ENCODE data around the gene SHISA8.

The SHISA8 gene

GRCh38 chr22:41933411-41934177 lies 18.7 kb upstream of the SHISA8 start:
- no peak for DNase-seq

DNA sequence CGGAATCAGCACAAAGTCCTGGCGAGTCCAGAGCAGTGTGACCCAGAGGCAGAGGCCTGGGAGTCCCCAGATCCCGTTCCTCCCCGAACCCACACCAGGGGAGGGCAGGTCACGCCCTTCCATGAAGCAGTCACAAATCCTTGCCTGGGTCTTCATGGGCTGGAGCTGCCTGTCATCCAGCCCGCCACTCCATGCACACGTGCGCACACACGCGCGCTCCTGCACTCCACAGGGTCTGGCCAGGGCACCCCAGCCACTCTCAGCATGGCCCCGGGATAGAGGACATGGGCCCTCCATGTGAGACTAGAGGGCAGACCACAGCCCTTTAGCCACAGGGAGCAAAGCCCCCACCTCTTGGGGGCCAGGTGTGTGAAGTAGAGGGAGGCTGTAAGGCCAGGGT lies 17.5 kb upstream of the SHISA8 start:
- no peak for DNase-seq

DNA sequence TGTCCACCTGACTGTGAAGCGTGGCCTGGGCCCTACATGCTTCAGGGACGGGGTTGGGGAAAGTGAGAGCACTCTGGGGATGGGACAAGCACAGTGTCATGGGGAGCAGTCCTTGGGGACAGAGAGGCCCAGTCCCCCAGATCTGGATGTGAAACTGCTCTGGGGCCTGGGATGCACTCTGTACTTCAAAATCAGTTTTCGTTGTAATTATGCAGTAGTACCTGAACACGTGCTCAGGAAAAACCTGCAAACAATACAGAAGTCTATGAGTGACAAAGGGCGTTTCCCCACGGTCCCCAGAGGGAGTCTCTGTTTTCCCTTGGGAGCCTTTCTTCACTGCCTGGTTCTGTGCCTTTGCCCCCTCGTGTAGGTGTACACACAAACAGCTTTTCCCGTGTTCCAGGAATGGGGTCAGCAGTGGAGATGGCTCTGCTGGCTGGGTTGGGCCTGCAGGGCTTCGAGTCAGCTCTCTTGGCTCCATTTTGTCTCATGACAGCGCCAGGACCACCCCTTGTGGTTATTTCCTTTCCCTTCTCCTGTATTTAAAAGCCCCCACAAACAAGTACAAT lies 16.9 kb upstream of the SHISA8 start:
- no peak for DNase-seq

DNA sequence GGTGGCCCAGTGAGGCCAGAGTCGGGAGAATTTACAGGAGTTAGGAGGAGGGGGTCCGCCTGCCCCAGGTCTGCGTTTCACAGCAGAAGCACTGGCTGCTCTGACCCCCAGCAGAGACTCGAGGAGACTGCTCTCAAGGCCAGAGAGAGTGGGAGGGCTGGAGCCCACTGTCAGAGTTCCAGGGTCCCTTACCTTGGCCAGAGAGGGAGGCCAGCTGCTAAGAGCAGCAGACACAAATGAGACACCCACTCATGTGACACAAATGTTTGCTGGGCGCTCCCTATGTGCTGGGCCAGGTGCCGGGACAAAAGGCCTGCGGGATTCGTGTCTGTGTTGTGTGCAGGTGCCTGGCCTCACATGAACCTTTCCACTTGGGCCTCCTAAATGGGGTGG lies 14.5 kb upstream of the SHISA8 start:
- no peak for DNase-seq

- no peak for DNase-seq
Observed at GRCh38 chr22:41928593-41929417, 13.9 kb upstream of the SHISA8 start.

- DNase-seq: no peak
Observed at GRCh38 chr22:41927813-41928212, 12.9 kb upstream of the SHISA8 start.

DNA sequence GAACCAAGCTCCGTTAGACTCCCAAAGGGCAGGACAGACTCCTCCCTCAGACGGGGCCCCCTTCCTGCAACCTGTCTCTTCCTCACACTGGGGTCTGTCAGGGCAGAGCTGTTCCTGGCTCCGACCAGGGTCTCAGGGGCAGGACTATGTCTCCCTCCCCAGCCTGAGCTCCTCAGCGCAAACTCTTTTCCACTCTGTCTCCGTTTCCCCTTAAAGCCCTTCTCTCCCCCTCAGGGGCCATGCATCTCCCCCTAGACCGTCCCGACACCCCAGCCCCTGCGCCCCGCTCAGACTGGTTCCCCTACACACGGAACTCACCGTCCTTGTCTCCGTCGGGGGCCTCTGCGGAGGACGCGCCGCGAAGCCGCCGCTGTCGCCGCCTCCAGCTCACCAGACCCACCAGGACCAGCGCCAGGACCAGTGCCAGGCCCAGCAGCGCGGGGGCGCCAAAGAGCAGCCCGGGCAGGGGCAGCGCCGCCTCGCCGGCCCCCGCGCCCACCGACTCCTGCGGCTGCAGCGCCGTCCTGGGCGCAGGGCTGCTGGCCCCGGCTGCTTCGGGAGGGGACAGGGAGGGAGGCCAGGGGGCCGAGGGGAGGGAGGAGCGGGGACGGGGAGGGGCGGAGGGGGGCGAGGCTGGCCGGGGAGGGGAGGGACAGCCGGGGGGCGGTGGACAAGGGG lies 11.0 kb upstream of the SHISA8 start:
- DNase-seq: peak; percentile 59

DNA sequence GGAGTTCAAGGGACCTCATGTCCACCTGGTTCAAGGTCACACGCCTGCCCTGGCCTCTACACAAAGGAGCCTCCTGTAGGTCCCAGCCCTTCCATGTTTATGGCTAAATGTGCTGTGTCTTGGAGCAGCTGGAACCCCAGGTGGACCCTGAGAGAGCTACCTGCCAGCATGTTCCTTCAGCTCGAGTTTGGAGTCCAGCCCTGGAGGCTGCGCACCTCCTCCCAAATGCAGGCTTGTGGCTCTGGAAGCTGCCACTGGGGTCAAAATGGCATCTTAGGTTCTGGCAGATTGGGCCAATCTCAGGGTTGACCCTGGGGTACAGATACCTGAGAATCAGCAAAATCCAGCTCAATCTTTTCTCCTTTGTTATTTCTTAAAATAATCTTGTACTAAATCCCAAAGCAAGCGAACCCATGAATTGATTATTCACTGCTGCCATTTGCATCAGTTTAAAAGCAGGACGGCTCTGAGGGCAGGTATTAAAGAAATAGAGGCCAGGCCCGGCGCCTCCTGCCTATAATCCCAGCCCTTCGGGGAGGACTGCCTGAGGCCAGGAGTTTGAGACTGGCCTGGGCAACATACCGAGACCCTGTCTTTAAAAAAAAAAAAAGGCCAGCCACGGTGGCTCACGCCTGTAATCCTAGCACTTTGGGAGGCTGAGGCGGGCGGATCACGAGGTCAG lies 8.9 kb upstream of the SHISA8 start:
- DNase-seq: no peak

DNA sequence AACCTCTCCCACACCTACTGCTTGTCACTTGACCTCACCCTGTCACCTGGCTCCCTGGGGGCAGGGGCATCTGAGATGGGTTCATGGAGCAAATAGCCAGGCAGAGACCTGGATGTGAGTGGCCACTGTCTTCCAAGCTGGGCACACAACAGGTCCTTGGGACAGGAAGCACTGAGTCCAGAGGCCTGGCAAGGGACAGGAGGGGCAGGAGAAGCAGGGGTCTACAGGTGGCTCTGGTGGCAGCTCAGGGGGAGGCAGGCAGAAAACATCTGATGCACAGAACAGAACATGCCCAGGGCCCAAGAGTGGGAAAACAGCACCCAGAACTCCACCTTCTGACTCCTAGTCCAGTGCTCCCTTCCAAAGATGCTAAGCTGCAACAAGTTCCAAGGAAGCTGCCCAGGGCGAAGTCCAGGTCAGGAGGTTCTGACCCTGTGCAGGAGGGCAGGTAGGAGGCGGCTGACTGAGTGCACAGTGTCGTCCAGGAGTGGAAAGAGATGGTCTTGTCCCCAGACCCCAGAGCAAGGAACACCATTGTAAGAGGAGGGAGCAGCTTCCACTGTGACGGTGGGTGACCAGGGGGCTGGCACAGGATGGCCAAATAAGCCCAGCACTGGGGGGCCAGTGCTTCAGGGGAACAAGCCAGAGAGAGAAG lies 8.2 kb upstream of the SHISA8 start:
- no peak for DNase-seq

DNA sequence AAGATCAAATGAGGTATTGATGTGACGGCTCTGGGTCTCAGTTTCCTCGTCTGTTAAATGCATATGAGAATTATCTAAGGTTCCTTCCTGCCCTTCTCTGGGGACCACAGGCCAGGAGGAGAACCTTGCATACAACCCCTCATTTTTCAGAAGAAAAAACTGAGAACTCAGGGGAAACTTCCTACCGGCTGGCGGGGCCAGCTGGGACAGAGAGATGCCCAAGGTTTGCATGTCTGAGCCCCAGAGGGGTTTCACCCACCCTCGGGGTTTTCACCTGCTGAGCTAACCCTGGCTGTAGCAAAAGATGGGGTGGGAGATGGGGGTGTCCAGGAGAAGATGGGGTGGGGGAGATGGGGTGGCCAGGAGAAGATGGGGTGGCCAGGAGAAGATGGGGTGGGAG lies 7.5 kb upstream of the SHISA8 start:
- DNase-seq: no peak

GRCh38 chr22:41920271-41920976 lies 5.5 kb upstream of the SHISA8 start:
- DNase-seq: no peak

GRCh38 chr22:41919357-41920224 lies 4.7 kb upstream of the SHISA8 start:
- peak; percentile 42 for DNase-seq

DNA sequence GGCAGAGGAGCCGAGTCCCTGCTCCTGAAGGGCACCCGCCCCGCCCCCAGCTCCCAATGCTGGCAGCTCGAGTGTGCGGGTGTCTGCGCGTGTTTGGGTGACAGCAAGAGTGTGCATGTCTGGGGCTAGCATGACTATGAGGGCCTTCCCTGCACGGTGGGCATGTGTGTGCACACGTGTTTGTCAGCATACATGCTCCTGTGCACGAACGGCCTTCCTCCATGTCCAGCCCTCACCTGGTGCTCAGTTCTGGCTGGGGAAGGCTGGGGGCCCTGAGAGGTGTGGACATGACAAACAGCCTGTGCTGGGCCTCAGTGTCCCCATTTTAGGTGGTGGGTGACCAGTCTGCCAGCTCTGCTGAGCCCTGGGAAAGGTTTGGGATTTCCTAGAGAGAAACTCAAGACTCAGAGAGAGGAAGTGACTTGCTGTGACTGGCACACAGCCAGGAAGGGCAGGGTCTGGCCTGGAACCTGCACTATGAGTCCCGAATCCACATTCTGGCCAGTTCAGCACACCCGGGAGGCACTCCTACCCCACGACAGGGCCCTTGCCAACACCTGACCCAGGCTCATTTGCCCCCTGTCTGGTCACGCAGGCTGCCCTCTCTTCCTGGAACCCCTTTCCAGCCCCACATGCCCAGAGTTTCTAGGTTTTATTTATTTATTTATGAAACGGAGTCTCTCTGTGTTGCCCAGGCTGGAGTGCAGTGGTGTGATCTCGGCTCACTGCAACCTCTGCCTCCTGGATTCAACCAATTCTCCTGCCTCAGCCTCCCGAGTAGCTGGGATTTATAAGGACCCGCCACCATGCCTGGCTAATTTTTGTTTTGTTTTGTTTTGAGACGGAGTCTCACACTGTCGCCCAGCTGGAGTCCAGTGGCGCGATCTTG lies 3.3 kb upstream of the SHISA8 start:
- DNase-seq: peak; percentile 64

GRCh38 chr22:41917375-41917902 lies 2.6 kb upstream of the SHISA8 start:
- DNase-seq: no peak

GRCh38 chr22:41916745-41917358 lies 2.0 kb upstream of the SHISA8 start:
- DNase-seq: no peak

DNA sequence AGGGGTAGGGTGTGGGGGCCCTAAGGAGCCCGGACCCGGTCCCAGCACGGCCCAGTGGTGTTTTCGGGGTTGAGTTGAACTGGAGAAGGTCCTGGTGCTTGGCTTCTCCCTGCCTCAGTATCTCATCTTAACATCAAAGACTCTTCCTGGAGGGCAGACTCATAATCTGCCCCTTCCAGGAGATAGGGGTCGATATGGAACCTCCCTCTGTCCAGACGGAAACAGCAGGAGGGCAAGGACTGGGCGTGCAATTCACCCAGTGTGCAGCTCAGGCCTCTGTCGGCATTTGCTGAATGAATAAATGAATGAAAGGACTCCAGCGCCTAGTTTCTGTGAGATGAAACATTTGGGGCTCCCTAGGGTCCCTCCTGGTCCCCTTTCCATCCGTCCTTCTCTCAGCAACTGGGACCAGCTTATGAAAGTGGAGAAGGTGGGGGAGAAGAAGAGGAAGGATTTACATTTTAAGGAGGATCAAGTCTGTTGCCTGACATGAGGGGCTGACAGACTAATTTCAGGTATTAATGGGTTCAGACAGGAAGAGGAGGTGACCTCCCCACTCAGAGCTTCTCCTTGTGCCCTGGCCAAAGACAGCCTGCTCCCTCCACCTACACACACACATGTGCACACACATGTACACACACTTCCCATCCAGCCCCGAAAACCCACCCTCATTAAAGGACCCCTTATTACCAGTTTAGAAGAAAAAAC lies 1.1 kb upstream of the SHISA8 start:
- DNase-seq: no peak

- no peak for DNase-seq
Observed at GRCh38 chr22:41914611-41915034, 251 bp downstream of the SHISA8 start.
